Measurements from ENCODE around the gene TSHZ1.

Gene TSHZ1

GRCh38 chr18:75247611-75248421, 37.2 kb downstream of the TSHZ1 start:
- peak; percentile 52 for DNase-seq (ENCODE audit: low read depth)
- peak overlapping the region; percentile 67 for H3K4me3 ChIP-seq (ENCODE audit: low read depth, low read length)
- TF ChIP-seq POLR2A (IDR thresholded peaks at IDR 0.05; ENCODE audit: extremely low read depth, insufficient read length) (no peak), MYC (IDR thresholded peaks at IDR 0.05; ENCODE audit: low read depth, low read length) (no peak), MAX (IDR thresholded peaks at IDR 0.05; ENCODE audit: low read depth, low read length) (no peak), CTCF (IDR thresholded peaks at IDR 0.05; ENCODE audit: low read depth, low read length) (no peak)

- H3K4me3 ChIP-seq (ENCODE audit: low read depth, low read length) = no peak overlapping the region
- TF ChIP-seq MAX (IDR thresholded peaks at IDR 0.05; ENCODE audit: low read depth, low read length) (no peak), CTCF (IDR thresholded peaks at IDR 0.05; ENCODE audit: low read depth, low read length) (no peak), MYC (IDR thresholded peaks at IDR 0.05; ENCODE audit: low read depth, low read length) (no peak), POLR2A (IDR thresholded peaks at IDR 0.05; ENCODE audit: extremely low read depth, insufficient read length) (no peak)
- no peak for DNase-seq (ENCODE audit: low read depth)
Observed at GRCh38 chr18:75248426-75249174, 38.0 kb downstream of the TSHZ1 start.

GRCh38 chr18:75249175-75249518, 38.5 kb downstream of the TSHZ1 start:
- no peak for DNase-seq (ENCODE audit: low read depth)
- no peak overlapping the region for H3K4me3 ChIP-seq (ENCODE audit: low read depth, low read length)
- TF ChIP-seq POLR2A (IDR thresholded peaks at IDR 0.05; ENCODE audit: extremely low read depth, insufficient read length) = no peak
- TF ChIP-seq MYC (IDR thresholded peaks at IDR 0.05; ENCODE audit: low read depth, low read length) = no peak
- TF ChIP-seq MAX (IDR thresholded peaks at IDR 0.05; ENCODE audit: low read depth, low read length) = no peak
- TF ChIP-seq CTCF (IDR thresholded peaks at IDR 0.05; ENCODE audit: low read depth, low read length) = no peak

- TF ChIP-seq POLR2A (IDR thresholded peaks at IDR 0.05; ENCODE audit: extremely low read depth, insufficient read length) = no peak
- H3K4me3 ChIP-seq (ENCODE audit: low read depth, low read length) = no peak overlapping the region
- DNase-seq (ENCODE audit: low read depth) = peak; percentile 56
Observed at GRCh38 chr18:75249672-75250470, 39.3 kb downstream of the TSHZ1 start.

GRCh38 chr18:75250471-75250821, 39.8 kb downstream of the TSHZ1 start:
- TF ChIP-seq MAX (IDR thresholded peaks at IDR 0.05; ENCODE audit: low read depth, low read length) = no peak
- TF ChIP-seq POLR2A (IDR thresholded peaks at IDR 0.05; ENCODE audit: extremely low read depth, insufficient read length) = no peak
- no peak for TF ChIP-seq MYC (IDR thresholded peaks at IDR 0.05; ENCODE audit: low read depth, low read length)
- TF ChIP-seq CTCF (IDR thresholded peaks at IDR 0.05; ENCODE audit: low read depth, low read length) = no peak
- DNase-seq (ENCODE audit: low read depth) = no peak

GRCh38 chr18:75251466-75251865, 40.9 kb downstream of the TSHZ1 start:
- no peak for TF ChIP-seq POLR2A (IDR thresholded peaks at IDR 0.05; ENCODE audit: extremely low read depth, insufficient read length)
- no peak for TF ChIP-seq MYC (IDR thresholded peaks at IDR 0.05; ENCODE audit: low read depth, low read length)
- no peak for TF ChIP-seq MAX (IDR thresholded peaks at IDR 0.05; ENCODE audit: low read depth, low read length)
- no peak for TF ChIP-seq CTCF (IDR thresholded peaks at IDR 0.05; ENCODE audit: low read depth, low read length)
- no peak overlapping the region for H3K4me3 ChIP-seq (ENCODE audit: low read depth, low read length)
- DNase-seq (ENCODE audit: low read depth) = no peak

More at GRCh38 chr18:75250471-75250821, 39.8 kb downstream of the TSHZ1 start:
- no peak overlapping the region for H3K4me3 ChIP-seq (ENCODE audit: low read depth, low read length)
